ENCODE data around the gene HMGB1. TPM values are rescaled to one million over a fixed set of nuclear protein-coding genes. Genes with fewer than 3 reads are reported as not detected.

HMGB1 gene
- total and polyA plus RNA-seq, 2 of the 13 experiments (the other 11 are each of a cell fraction or from before 2014, with no cell fraction given): 115 to 584 TPM

DNA sequence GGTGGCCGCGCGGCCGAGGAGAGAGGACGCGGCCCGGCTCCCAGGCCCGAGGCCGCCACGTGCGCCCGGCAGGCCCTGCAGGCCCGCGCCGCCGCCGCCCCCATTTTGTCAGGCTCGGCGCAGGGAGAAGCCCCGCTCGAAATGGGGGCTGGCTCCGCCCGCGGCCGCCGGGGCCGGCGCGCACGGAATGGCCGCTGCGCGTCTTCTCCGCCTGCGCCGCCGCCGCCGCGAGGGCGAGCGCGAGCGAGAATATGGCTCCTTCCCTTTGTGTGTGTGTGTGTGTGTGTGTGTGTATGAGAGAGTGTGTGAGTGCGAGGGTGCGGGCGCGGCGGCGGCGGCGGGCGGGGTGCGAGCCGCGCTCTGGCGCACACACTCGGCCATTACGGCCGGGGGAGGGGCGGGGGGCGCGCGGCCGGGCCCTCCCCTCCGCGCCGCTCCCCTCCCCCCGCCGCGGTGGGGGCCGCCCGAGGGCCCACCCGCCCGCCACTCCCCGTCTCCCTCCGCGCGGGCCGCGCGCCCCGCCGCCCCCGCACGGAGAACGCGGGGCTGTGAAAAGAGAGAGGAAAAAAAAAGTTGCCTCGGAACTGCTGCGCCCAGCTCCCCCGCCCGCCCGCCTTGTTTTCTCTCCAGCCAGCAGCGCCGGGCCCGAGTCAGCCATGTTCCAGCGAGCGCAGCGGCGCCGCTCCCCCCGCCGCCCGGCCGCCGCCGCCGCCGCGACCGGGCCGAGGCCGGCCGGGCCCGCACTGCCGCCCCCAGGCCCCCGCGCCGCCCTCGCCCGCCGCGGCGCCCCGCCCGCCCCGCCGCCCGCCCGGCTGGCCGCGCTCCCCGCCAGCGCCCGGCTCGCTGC lies 1.0 kb downstream of the HMGB1 start (continued):
- TF ChIP-seq NONO (IDR thresholded peaks at IDR 0.05) (no peak), NONO (CRISPR knock-in tag; conservative IDR thresholded peaks at IDR 0.05) (no peak), CCDC6 (CRISPR knock-in tag; IDR thresholded peaks at IDR 0.05) (peak; percentile 59; the same call in 1 of the 2 replicates), ZNF562 (CRISPR knock-in tag; IDR thresholded peaks at IDR 0.05; ENCODE audit: borderline replicate concordance) (no peak), NFIB (CRISPR knock-in tag; IDR thresholded peaks at IDR 0.05; ENCODE audit: borderline replicate concordance) (no peak), EEA1 (CRISPR knock-in tag; IDR thresholded peaks at IDR 0.05; ENCODE audit: borderline replicate concordance) (peak; percentile 50; the same call in 1 of the 2 replicates), ZNF674 (CRISPR knock-in tag; IDR thresholded peaks at IDR 0.05; ENCODE audit: low read depth) (0 out of 2 replicates have a peak, but pooled peaks have one; percentile 66), ZNF431 (CRISPR knock-in tag; IDR thresholded peaks at IDR 0.05; ENCODE audit: borderline replicate concordance, low read depth) (0 out of 2 replicates have a peak, but pooled peaks have one; percentile 48), AGO2 (optimal IDR thresholded peaks at IDR 0.05; ENCODE audit: low read depth, low read length) (peak; percentile 95), THYN1 (CRISPR knock-in tag; IDR thresholded peaks at IDR 0.05; ENCODE audit: borderline replicate concordance, low read depth) (no peak), POLR2A (IDR thresholded peaks at IDR 0.05; ENCODE audit: insufficient read depth in 1 of 2, low read depth in 2 of 2, low read length in 2 of 2) (peak; percentile 14 to 62; a peak in 2 of 4 replicates), ZNF839 (CRISPR knock-in tag; IDR thresholded peaks at IDR 0.05; ENCODE audit: borderline replicate concordance) (no peak), ELF4 (CRISPR knock-in tag; IDR thresholded peaks at IDR 0.05; ENCODE audit: borderline replicate concordance) (no peak), CHD2 (IDR thresholded peaks at IDR 0.05; ENCODE audit: low read depth, low read length) (peak; percentile 14; the same call in 1 of the 2 replicates), PHF21A (CRISPR knock-in tag; IDR thresholded peaks at IDR 0.05) (no peak; the same call in 1 of the 2 replicates), KDM6A (CRISPR knock-in tag; IDR thresholded peaks at IDR 0.05; ENCODE audit: low read depth) (no peak), ELF3 (CRISPR knock-in tag; IDR thresholded peaks at IDR 0.05) (no peak)
- TF ChIP-seq, protein P1, sequence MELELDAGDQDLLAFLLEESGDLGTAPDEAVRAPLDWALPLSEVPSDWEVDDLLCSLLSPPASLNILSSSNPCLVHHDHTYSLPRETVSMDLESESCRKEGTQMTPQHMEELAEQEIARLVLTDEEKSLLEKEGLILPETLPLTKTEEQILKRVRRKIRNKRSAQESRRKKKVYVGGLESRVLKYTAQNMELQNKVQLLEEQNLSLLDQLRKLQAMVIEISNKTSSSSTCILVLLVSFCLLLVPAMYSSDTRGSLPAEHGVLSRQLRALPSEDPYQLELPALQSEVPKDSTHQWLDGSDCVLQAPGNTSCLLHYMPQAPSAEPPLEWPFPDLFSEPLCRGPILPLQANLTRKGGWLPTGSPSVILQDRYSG (CRISPR knock-in tag; IDR thresholded peaks at IDR 0.05): no peak
- TF ChIP-seq, protein P2, sequence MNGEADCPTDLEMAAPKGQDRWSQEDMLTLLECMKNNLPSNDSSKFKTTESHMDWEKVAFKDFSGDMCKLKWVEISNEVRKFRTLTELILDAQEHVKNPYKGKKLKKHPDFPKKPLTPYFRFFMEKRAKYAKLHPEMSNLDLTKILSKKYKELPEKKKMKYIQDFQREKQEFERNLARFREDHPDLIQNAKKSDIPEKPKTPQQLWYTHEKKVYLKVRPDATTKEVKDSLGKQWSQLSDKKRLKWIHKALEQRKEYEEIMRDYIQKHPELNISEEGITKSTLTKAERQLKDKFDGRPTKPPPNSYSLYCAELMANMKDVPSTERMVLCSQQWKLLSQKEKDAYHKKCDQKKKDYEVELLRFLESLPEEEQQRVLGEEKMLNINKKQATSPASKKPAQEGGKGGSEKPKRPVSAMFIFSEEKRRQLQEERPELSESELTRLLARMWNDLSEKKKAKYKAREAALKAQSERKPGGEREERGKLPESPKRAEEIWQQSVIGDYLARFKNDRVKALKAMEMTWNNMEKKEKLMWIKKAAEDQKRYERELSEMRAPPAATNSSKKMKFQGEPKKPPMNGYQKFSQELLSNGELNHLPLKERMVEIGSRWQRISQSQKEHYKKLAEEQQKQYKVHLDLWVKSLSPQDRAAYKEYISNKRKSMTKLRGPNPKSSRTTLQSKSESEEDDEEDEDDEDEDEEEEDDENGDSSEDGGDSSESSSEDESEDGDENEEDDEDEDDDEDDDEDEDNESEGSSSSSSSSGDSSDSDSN (CRISPR knock-in tag; IDR thresholded peaks at IDR 0.05): peak; percentile 69; the same call in 1 of the 2 replicates
- TF ChIP-seq, protein P3, sequence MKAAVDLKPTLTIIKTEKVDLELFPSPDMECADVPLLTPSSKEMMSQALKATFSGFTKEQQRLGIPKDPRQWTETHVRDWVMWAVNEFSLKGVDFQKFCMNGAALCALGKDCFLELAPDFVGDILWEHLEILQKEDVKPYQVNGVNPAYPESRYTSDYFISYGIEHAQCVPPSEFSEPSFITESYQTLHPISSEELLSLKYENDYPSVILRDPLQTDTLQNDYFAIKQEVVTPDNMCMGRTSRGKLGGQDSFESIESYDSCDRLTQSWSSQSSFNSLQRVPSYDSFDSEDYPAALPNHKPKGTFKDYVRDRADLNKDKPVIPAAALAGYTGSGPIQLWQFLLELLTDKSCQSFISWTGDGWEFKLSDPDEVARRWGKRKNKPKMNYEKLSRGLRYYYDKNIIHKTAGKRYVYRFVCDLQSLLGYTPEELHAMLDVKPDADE (CRISPR knock-in tag; IDR thresholded peaks at IDR 0.05): 0 out of 2 replicates have a peak, but pooled peaks have one; percentile 37

All from HepG2 (cell line).